Mesothelial cell of epicardium (in vitro differentiated cells): ENCODE results near the gene CDH23. TPM values are rescaled to one million over a fixed set of nuclear protein-coding genes. Genes with fewer than 3 reads are reported as not detected.

ENCODE experiments used
- DNase-seq, 2 experiments: peaks; one replicate each; pipeline ENCODE4 v3.0.0; 2021; ENCODE audit warnings: low spot score in 2 of 2; ENCODE audit not compliant: unreplicated experiment in 2 of 2
- H3K27ac Mint-ChIP-seq: 2 replicates; pipeline ENCODE4 v1.8.0; 2021; ENCODE audit warnings: mixed read lengths
- H3K27me3 Mint-ChIP-seq: 2 replicates; pipeline ENCODE4 v1.8.0; 2021; ENCODE audit warnings: low read depth, mixed read lengths
- H3K36me3 Mint-ChIP-seq: 2 replicates; pipeline ENCODE4 v1.8.0; 2021; ENCODE audit warnings: mixed read lengths
- H3K4me1 Mint-ChIP-seq: 2 replicates; pipeline ENCODE4 v1.8.0; 2021; ENCODE audit warnings: mixed read lengths
- H3K4me3 Mint-ChIP-seq: 2 replicates; pipeline ENCODE4 v1.8.0; 2021; ENCODE audit warnings: mild to moderate bottlenecking, moderate library complexity, mixed read lengths
- H3K9me3 Mint-ChIP-seq: 2 replicates; pipeline ENCODE4 v1.8.0; 2021; ENCODE audit warnings: mixed read lengths
- total RNA-seq: library from RNA; stranded (reverse); gene quantifications from 3 replicates; pipeline ENCODE4 v1.2.1, GENCODE V29; 2021
- TF ChIP-seq, protein P1 (sequence below): fragments of 200-600 bp; sonication (generic); IDR thresholded peaks from one replicate; pipeline ENCODE4 v1.5.0; 2021; ENCODE audit warnings: antibody characterized with exemption; ENCODE audit not compliant: unreplicated experiment

The CDH23 gene
- total RNA-seq, 1 donor from 2014 or later: 2.5 TPM

DNA sequence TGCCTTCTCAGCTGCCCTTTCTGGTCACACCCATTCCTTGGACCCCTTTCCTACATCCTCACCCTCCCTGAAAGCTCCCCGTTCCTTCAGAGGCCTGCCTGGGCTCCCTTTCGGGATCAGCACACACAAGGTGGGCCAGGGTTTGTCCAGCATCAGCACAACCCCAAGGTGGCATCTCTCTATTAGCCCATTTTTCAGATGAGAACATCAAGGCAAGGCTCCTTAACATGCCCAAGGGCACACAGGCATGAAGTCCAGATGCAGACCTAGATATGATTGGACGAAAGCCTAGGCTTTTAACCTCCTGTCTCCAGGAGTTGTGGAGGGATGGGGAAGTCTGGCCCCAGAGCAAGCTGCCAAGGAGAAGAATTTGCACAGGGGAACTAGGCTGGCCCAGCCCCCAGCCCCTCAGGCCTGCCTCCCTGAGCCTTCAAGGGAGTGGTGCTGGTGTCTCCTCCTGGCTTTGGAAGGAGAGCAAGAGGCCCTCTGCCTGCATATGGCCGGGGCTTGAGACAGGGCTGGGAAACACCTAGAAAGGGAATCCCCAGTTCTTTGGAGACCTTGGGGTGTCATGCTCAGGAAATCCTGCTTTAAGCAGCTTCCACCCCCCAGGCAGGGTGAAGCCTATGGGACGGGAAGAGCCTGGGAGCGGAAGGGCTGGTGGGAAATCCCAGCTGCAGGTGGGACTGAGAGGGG is 385.6 kb downstream of the CDH23 start:
- Mint-ChIP-seq H3K9me3 (peaks cover 3% of the 10 kb centered on the region), H3K36me3 (no peaks in the 10 kb centered on the region), H3K4me3 (no peak overlapping the region), H3K4me1 (peaks cover 7% of the 10 kb centered on the region), H3K27ac (no peak overlapping the region), H3K27me3 (peaks cover 11% of the 10 kb centered on the region)
- TF ChIP-seq, protein P1, sequence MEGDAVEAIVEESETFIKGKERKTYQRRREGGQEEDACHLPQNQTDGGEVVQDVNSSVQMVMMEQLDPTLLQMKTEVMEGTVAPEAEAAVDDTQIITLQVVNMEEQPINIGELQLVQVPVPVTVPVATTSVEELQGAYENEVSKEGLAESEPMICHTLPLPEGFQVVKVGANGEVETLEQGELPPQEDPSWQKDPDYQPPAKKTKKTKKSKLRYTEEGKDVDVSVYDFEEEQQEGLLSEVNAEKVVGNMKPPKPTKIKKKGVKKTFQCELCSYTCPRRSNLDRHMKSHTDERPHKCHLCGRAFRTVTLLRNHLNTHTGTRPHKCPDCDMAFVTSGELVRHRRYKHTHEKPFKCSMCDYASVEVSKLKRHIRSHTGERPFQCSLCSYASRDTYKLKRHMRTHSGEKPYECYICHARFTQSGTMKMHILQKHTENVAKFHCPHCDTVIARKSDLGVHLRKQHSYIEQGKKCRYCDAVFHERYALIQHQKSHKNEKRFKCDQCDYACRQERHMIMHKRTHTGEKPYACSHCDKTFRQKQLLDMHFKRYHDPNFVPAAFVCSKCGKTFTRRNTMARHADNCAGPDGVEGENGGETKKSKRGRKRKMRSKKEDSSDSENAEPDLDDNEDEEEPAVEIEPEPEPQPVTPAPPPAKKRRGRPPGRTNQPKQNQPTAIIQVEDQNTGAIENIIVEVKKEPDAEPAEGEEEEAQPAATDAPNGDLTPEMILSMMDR: no peak
- DNase-seq: no peak

DNA sequence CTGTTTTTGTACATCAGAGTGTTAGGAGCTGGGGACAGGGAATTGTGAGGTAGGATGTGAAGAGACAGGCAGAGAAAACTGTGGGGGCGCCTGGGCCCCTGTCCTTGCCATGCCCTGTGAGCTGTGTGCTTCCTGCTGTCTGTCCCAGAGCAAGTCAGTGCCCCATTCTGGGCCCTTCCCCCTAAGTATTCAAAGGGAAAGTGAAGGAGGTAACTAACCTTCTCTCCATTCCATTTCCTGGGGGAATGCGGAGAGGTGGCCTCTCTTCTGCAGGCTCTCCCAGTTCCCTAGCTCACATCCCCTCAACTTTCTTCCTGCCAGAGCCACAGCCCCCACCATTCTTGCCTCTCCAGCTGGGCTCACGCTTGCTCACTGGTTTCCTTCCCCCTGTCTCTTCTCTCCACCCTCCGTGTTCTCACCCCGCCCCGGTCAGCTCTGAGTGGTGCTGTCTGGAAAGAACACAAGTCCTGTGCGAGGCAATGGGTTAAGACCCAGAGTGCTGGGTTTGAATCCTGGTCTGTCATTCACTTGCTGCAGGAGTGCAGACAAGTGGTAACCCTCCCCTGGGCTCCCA is 386.3 kb downstream of the CDH23 start:
- DNase-seq: no peak
- H3K4me1 Mint-ChIP-seq: peaks cover 7% of the 10 kb centered on the region
- H3K9me3 Mint-ChIP-seq: no peaks in the 10 kb centered on the region
- TF ChIP-seq, protein P1: no peak
- no peak overlapping the region for H3K4me3 Mint-ChIP-seq
- no peaks in the 10 kb centered on the region for H3K36me3 Mint-ChIP-seq
- H3K27ac Mint-ChIP-seq: no peak overlapping the region
- H3K27me3 Mint-ChIP-seq: peaks cover 13% of the 10 kb centered on the region

DNA sequence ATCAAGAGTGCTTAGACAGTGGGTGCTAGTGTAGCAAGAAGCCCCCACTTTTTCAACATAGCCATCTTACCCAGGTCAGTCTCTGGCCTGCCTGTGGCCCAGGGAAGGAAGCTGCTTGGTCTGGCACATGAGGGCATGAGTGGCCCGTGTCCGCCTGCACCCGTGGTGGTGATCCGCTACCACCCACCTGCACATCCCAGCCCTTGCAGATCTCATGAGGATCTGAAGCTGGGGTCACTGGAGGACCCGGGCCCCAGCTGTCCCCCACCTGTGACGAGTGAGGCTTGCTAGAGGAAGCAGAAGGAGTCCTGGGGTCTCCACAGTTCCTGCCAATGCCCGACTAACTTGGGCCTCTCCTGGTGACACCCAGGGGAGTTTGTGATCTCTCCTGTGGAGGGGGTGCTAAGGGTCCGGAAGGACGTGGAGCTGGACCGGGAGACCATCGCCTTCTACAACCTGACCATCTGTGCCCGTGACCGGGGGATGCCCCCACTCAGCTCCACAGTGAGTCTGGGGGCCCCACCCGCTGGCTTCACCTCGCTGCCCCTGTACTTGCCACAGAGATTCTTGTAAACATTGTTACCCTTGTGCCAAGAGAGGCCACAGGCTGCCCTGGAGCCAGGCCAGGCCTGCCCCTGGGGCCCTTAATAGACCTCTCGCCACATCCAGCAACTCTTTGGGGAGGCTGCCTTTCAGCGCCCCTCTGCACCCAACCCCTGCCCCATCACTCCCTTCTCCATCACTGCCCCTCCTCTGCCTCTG is 387.4 kb downstream of the CDH23 start:
- H3K36me3 Mint-ChIP-seq: no peaks in the 10 kb centered on the region

DNA sequence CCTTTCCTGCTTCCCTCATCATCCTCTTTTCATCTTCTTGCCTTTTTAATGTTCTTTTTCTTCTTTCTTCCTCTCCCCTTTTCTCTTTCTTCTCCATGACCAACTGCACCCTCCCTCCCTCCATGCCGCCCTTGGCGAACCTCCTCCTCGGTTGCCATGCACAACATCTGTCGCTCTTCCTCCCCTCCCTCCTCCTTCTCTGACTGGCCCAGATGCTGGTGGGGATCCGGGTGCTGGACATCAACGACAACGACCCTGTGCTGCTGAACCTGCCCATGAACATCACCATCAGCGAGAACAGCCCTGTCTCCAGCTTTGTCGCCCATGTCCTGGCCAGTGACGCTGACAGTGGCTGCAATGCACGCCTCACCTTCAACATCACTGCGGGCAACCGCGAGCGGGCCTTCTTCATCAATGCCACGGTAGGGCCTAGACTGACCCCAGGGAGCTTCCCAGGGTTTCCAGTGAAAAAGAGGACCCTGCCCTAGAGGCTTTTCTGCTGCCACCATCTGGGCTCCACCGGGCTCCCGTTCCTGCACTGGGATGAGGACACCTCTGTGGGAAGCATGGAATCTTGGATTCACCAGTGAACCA is 388.1 kb downstream of the CDH23 start:
- Mint-ChIP-seq H3K27ac (no peak overlapping the region), H3K4me1 (peaks cover 7% of the 10 kb centered on the region), H3K36me3 (no peaks in the 10 kb centered on the region), H3K4me3 (no peak overlapping the region), H3K9me3 (no peaks in the 10 kb centered on the region), H3K27me3 (peaks cover 13% of the 10 kb centered on the region)
- DNase-seq: no peak
- TF ChIP-seq, protein P1: no peak

More for the DNA sequence above, 387.4 kb downstream of the CDH23 start:
- no peak for DNase-seq
- TF ChIP-seq, protein P1: no peak
- H3K27ac Mint-ChIP-seq: no peak overlapping the region
- H3K4me1 Mint-ChIP-seq: peaks cover 7% of the 10 kb centered on the region
- H3K9me3 Mint-ChIP-seq: no peaks in the 10 kb centered on the region
- H3K27me3 Mint-ChIP-seq: peaks cover 13% of the 10 kb centered on the region
- no peak overlapping the region for H3K4me3 Mint-ChIP-seq

DNA sequence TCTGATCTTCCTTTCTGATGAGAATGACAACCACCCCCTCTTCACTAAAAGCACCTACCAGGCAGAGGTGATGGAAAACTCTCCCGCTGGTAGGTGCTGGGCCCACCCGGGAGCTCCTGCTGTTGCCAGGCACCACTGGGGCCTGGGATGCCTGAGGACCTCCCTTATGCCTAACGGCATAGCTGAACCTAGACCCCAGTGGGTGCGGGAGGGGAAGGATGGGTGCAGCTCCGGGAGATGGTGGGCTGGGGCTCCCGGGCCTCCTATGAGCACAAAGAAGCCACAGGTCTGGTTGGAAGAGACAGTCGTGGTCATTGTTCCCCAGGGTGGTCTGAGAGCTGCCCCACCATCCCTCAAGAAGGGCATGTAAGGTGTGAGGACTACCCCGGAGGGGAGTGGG is 392.2 kb downstream of the CDH23 start:
- TF ChIP-seq, protein P1: no peak
- Mint-ChIP-seq H3K27ac (no peak overlapping the region), H3K9me3 (no peaks in the 10 kb centered on the region), H3K27me3 (peaks cover 17% of the 10 kb centered on the region), H3K36me3 (no peaks in the 10 kb centered on the region), H3K4me3 (no peak overlapping the region), H3K4me1 (no peaks in the 10 kb centered on the region)
- no peak for DNase-seq
